SU-DHL-6 (cell line): ENCODE measurements around the gene GUSB.

Source experiments
- H2AFZ ChIP-seq: fragments of 200-600 bp; sonication (generic); 2 replicates; pipeline ENCODE4 v1.6.1; 2014; ENCODE audit warnings: low read depth, mild to moderate bottlenecking, moderate library complexity, mixed read lengths, antibody characterized with exemption, low read length; ENCODE audit not compliant: severe bottlenecking
- H3F3A ChIP-seq: fragments of 200-600 bp; shearing (Covaris generic); 2 replicates; pipeline ENCODE4 v1.6.0; 2016; ENCODE audit warnings: antibody characterized with exemption, mild to moderate bottlenecking; ENCODE audit not compliant: insufficient read depth
- H3K27ac ChIP-seq: fragments of 200-600 bp; sonication (generic); 2 replicates; pipeline ENCODE4 v1.5.1; 2016; ENCODE audit warnings: low read depth, mild to moderate bottlenecking, low read length, moderate library complexity, mixed read lengths
- H3K27me3 ChIP-seq: fragments of 200-600 bp; sonication (generic), shearing (Covaris generic); 2 replicates; pipeline ENCODE4 v1.6.0; 2014; ENCODE audit warnings: mild to moderate bottlenecking, low read length
- H3K36me3 ChIP-seq: fragments of 200-600 bp; sonication (generic); 2 replicates; pipeline ENCODE4 v1.6.1; 2014; ENCODE audit warnings: mild to moderate bottlenecking, low read length, mixed read lengths
- H3K4me2 ChIP-seq: fragments of 300-600, 200-600 bp; shearing (Covaris generic), sonication (generic); 2 replicates; pipeline ENCODE4 v1.6.0; 2014; ENCODE audit warnings: low read length, low read depth, mild to moderate bottlenecking; ENCODE audit not compliant: poor library complexity, severe bottlenecking
- H3K4me3 ChIP-seq: fragments of 200-600 bp; sonication (generic); 2 replicates; pipeline ENCODE4 v1.5.1; 2014; ENCODE audit warnings: antibody characterized with exemption, low read length, mild to moderate bottlenecking, mixed read lengths; ENCODE audit not compliant: insufficient read depth, poor library complexity, severe bottlenecking
- H3K79me2 ChIP-seq: fragments of 200-600 bp; sonication (generic); 2 replicates; pipeline ENCODE4 v1.6.1; 2014; ENCODE audit warnings: mild to moderate bottlenecking, low read length, moderate library complexity; ENCODE audit not compliant: insufficient read depth
- H3K9ac ChIP-seq: fragments of 200-600 bp; sonication (generic); 2 replicates; pipeline ENCODE4 v1.7.0; 2014; ENCODE audit warnings: mild to moderate bottlenecking, low read length
- H3K9me2 ChIP-seq: fragments of 200-600 bp; sonication (generic); replicated peaks from 2 replicates; pipeline ENCODE4 v1.6.1; 2014; ENCODE audit warnings: low read length; ENCODE audit not compliant: insufficient read depth
- H3K9me3 ChIP-seq: fragments of 200-600 bp; sonication (generic); 2 replicates; pipeline ENCODE4 v1.6.1; 2014; ENCODE audit warnings: low read length, mixed read lengths; ENCODE audit not compliant: insufficient read depth
- H4K20me1 ChIP-seq: fragments of 200-600 bp; sonication (generic); 2 replicates; pipeline ENCODE4 v1.6.1; 2014; ENCODE audit warnings: low read depth, mild to moderate bottlenecking, antibody characterized with exemption, low read length, moderate library complexity, mixed read lengths
- CTCF ChIP-seq: fragments of 200-600 bp; sonication (generic); IDR thresholded peaks from one replicate; pipeline ENCODE4 v1.5.1; 2017; ENCODE audit warnings: antibody characterized with exemption, mild to moderate bottlenecking, low read length, moderate library complexity; ENCODE audit not compliant: insufficient read depth, poor library complexity, severe bottlenecking
- EZH2phosphoT487 ChIP-seq: fragments of 200-600 bp; sonication (generic), shearing (Covaris generic); conservative IDR thresholded peaks from 2 replicates; pipeline ENCODE4 v1.6.1; 2018; ENCODE audit warnings: mild to moderate bottlenecking, antibody characterized with exemption, low read length, moderate library complexity, mixed read lengths

GUSB gene

GRCh38 chr7:65927489-65928448 lies 54.2 kb downstream of the GUSB start:
- TF ChIP-seq EZH2phosphoT487, result no peak
- no peak for TF ChIP-seq CTCF
- no peak overlapping the region for H3K9ac ChIP-seq
- H3K79me2 ChIP-seq, result peaks cover 84% of the 10 kb centered on the region
- H3K27me3 ChIP-seq, result no peaks in the 10 kb centered on the region
- H3K27ac ChIP-seq, result no peak overlapping the region
- H3K4me2 ChIP-seq, result no peak overlapping the region
- no peak overlapping the region for H3K4me3 ChIP-seq
- H3K9me2 ChIP-seq, result no peaks in the 10 kb centered on the region
- H3K9me3 ChIP-seq, result no peaks in the 10 kb centered on the region
- no peaks in the 10 kb centered on the region for H3F3A ChIP-seq
- peaks cover 17% of the 10 kb centered on the region; the same call in 1 of the 2 replicates for H4K20me1 ChIP-seq
- no peaks in the 10 kb centered on the region for H3K36me3 ChIP-seq
- H2AFZ ChIP-seq, result no peak overlapping the region

GRCh38 chr7:65926588-65926987 lies 55.4 kb downstream of the GUSB start:
- Histone ChIP-seq H3K27ac (no peak overlapping the region), H3F3A (no peaks in the 10 kb centered on the region), H3K9ac (no peak overlapping the region), H3K27me3 (no peaks in the 10 kb centered on the region), H4K20me1 (peaks cover 13% of the 10 kb centered on the region; the same call in 1 of the 2 replicates), H3K36me3 (no peaks in the 10 kb centered on the region), H3K4me3 (no peak overlapping the region), H3K9me2 (no peaks in the 10 kb centered on the region), H2AFZ (no peak overlapping the region), H3K79me2 (peaks cover 83% of the 10 kb centered on the region), H3K4me2 (no peak overlapping the region), H3K9me3 (no peaks in the 10 kb centered on the region)
- no peak for TF ChIP-seq EZH2phosphoT487
- TF ChIP-seq CTCF, result no peak

DNA sequence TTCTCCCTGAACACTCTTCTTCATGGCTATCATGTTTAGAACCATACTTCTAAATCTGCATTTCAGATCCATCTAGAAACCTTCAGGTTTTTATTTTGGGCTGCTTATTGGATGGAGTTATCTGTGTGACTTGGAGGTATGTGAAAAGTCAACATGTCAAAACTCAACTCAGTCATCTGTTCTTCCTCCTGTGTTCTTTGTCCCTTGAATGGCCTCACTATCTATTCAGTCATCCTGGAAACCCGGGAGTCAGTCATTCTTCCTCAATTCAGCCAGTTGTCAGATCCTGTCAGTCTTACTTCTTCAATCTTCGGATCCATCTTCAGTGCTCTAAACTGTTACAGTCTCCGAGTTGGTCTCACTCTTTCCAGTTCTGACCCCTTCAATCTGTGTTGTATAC lies 57.0 kb downstream of the GUSB start:
- peaks cover 73% of the 10 kb centered on the region for H3K79me2 ChIP-seq
- H3K9me2 ChIP-seq, result no peaks in the 10 kb centered on the region
- H2AFZ ChIP-seq, result no peak overlapping the region
- no peaks in the 10 kb centered on the region for H3K36me3 ChIP-seq
- no peaks in the 10 kb centered on the region for H3K9me3 ChIP-seq
- H3F3A ChIP-seq, result no peaks in the 10 kb centered on the region
- no peak overlapping the region for H3K27ac ChIP-seq
- no peak overlapping the region for H3K9ac ChIP-seq
- H3K4me2 ChIP-seq, result no peak overlapping the region
- H3K27me3 ChIP-seq, result no peaks in the 10 kb centered on the region
- no peak for TF ChIP-seq CTCF
- no peak for TF ChIP-seq EZH2phosphoT487
- peaks cover 1% of the 10 kb centered on the region; the same call in 1 of the 2 replicates for H4K20me1 ChIP-seq
- no peak overlapping the region for H3K4me3 ChIP-seq
